Erythroblast (primary cell): ENCODE measurements around the gene ATXN2.

Source experiments
- GATA1 ChIP-seq: IDR thresholded peaks from 2 replicates; pipeline ENCODE4 v1.6.1; 2011; ENCODE audit warnings: low read depth, mild to moderate bottlenecking, control low read depth, low read length, moderate library complexity
- POLR2A ChIP-seq: IDR thresholded peaks from 2 replicates; pipeline ENCODE4 v1.6.1; 2011; ENCODE audit warnings: mild to moderate bottlenecking, low read length

- TF ChIP-seq POLR2A = no peak
- no peak for TF ChIP-seq GATA1
Observed at GRCh38 chr12:111414711-111415252, 184.3 kb downstream of the ATXN2 start.
